Fibroblast of pulmonary artery (primary cell): ENCODE data around the gene IFIH1.

Source experiments
- DNase-seq: peaks from one replicate; pipeline ENCODE4 v3.0.0-alpha.2; 2010; ENCODE audit warnings: low read depth
- H3K4me3 ChIP-seq: replicated peaks from 2 replicates; pipeline ENCODE4 v1.5.1; 2011; ENCODE audit warnings: low read depth, mild to moderate bottlenecking, control low read depth, low read length, moderate library complexity
- TF ChIP-seq, protein P1 (sequence below): IDR thresholded peaks from 2 replicates; pipeline ENCODE4 v1.5.1; 2011; ENCODE audit warnings: mild to moderate bottlenecking, control low read depth, low read length, inconsistent platforms; ENCODE audit errors: missing control alignments

Gene IFIH1

DNA sequence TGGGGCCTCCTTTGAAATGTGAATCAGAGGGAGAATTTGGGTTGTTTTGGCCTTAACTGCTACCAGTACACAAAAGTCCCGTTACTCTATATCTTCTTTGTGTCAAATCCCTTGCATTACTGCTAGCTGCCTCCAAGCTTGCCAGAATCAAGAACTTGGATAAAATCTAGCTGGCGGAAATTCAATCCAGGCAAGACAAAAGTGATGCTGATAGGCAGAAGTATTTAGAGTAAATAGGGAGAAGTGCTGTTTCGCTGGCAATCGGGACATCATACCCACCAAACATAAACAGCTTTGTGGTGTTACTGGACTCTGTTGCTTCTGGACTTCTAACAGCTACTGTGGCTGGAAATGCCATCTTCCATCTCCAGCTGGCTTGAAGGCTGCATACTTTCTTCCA is 2.5 kb downstream of the IFIH1 start:
- TF ChIP-seq, protein P1, sequence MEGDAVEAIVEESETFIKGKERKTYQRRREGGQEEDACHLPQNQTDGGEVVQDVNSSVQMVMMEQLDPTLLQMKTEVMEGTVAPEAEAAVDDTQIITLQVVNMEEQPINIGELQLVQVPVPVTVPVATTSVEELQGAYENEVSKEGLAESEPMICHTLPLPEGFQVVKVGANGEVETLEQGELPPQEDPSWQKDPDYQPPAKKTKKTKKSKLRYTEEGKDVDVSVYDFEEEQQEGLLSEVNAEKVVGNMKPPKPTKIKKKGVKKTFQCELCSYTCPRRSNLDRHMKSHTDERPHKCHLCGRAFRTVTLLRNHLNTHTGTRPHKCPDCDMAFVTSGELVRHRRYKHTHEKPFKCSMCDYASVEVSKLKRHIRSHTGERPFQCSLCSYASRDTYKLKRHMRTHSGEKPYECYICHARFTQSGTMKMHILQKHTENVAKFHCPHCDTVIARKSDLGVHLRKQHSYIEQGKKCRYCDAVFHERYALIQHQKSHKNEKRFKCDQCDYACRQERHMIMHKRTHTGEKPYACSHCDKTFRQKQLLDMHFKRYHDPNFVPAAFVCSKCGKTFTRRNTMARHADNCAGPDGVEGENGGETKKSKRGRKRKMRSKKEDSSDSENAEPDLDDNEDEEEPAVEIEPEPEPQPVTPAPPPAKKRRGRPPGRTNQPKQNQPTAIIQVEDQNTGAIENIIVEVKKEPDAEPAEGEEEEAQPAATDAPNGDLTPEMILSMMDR = no peak
- H3K4me3 ChIP-seq = no peak overlapping the region
- no peak for DNase-seq

DNA sequence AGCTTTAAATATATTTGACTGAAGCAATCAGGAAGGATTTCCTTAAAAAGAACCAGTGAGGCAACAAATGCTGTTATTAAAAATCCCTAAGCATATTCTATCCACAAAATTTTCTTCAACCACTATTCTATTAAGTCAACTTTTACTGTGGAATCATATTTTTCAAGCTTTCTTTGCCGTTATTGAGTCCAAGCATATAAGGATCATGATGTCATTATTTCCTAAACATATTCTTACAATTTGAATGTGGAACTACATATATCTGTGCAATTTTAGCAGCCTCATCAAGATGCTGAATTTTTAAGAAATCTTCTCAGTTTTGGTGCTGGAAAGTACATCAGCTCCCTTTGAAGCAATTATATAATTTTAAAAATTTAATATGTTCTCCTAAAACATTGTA is 5.6 kb downstream of the IFIH1 start:
- DNase-seq = no peak
- TF ChIP-seq, protein P1 = no peak
- no peak overlapping the region for H3K4me3 ChIP-seq

DNA sequence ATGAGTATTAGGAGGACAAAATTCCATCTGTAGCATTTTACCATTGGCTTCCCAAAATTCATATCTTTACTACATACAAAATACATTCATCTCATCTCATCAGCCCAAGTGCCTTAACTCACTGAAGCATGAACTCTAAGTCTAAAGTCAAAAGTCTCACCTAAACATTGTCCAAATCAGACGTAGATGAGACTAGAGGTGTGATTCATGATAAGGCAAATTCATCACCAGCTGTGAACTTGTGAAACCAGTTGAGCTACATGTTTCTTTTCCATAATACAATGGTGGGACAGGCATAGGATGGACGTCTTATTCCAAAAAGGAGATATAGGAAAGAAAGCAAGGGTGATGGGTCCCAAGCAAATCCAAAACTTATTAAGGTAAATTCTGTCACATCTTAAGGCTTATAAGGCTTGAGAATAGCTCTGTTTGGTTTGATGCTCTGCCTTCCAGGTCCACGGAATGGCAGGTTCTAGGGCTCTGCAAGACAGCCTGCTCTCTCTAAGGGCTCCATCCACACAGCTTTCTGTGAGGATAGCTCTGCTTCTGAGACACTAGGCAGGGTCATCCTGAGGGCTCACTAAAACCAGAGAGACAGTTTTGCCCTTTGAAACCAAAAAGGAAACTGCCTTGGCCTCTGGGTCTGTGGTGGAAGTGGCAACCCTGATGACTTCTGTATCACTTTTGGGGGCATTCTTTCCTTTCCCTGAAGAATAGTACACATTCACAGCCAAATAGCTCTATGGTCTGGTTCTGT is 9.6 kb downstream of the IFIH1 start:
- no peak for DNase-seq
- TF ChIP-seq, protein P1 = no peak
- H3K4me3 ChIP-seq = no peak overlapping the region

DNA sequence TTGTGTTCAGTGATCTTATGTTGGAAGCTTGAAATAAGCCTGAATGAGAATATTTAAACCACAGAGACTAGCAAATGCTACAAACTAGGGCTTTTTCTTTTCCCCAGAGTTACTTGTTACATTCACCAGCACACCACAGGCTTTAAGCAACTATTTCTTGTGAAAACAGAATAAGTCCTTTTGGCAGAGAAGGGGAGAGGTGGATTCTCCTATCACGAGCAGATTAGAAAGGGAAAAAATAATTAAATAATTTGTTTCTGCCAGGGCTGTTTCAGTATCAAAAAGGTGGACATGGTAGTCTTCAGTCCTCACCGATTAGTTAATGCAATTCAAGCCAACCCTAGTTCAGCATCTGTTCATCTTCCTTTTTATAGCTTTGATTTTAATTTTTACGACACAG is 12.6 kb downstream of the IFIH1 start:
- TF ChIP-seq, protein P1 = no peak
- no peak for DNase-seq
- no peak overlapping the region for H3K4me3 ChIP-seq

DNA sequence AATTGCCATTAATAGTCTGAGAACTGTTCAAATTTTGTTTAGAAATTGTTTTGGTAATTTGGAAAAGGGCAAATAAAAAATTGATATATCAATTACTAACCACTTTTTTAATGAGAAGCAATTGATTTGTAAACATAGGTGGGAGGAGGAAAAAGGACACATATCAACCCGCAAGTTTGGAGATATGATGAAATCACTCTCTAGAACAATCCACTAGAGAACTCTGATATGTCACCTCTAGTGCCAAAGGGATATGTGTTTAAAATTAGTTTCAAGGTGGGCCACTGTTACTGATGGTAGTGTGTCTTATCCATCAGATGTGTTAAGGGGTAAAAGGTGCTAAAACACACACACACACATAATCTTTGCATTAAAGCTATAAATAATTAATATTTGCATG is 16.6 kb downstream of the IFIH1 start:
- no peak overlapping the region for H3K4me3 ChIP-seq
- no peak for DNase-seq
- TF ChIP-seq, protein P1 = no peak

DNA sequence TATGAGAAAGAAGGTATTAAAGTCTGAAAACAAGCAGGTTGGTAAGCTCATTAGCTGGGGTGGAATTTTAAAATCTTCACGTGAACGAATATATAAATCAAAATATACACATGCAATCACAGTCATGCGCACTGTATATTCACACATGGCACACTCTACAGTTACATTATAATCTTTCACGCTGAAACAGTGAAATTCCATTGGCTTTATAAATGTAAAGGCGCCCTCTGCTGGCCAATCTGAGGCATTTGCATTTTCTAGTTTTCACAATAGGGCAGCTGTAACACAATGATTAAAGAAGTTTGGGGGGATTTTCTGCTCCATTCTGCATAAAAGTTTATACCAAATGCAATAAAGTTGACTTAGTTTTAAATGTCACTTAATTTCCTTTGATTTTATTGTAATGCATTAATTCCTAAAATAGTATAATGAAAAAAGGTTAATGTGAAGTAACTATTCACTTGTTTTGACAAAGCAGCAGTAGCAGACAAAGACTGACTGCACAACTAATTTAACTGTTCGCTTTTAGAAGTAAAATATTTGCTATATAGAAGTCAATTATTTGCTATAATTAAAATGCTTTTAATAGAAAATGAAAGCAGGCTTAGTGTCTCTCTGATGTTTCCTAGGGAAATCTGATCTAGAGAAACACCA is 17.2 kb downstream of the IFIH1 start:
- no peak overlapping the region for H3K4me3 ChIP-seq
- DNase-seq = peak; percentile 83
- TF ChIP-seq, protein P1 = peak; percentile 78
